Activated gamma-delta T cell (primary cell): ENCODE data around the gene XAGE1A.
"Not testable (repeated sequence)": the region's sequence is repeated elsewhere in the genome, so short reads cannot be mapped to it uniquely, and the experiment has no call there.

ENCODE experiments used
- DNase-seq: peaks from one replicate; lab custom pipeline; 2025; lab: John Stamatoyannopoulos, UW
- total RNA-seq, 2 donors: gene quantifications; one replicate each; lab custom pipeline; 2026; lab: John Stamatoyannopoulos, UW

The XAGE1A gene, protein sequence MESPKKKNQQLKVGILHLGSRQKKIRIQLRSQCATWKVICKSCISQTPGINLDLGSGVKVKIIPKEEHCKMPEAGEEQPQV
- 0 reads per million in 2 donors for total RNA-seq

DNA sequence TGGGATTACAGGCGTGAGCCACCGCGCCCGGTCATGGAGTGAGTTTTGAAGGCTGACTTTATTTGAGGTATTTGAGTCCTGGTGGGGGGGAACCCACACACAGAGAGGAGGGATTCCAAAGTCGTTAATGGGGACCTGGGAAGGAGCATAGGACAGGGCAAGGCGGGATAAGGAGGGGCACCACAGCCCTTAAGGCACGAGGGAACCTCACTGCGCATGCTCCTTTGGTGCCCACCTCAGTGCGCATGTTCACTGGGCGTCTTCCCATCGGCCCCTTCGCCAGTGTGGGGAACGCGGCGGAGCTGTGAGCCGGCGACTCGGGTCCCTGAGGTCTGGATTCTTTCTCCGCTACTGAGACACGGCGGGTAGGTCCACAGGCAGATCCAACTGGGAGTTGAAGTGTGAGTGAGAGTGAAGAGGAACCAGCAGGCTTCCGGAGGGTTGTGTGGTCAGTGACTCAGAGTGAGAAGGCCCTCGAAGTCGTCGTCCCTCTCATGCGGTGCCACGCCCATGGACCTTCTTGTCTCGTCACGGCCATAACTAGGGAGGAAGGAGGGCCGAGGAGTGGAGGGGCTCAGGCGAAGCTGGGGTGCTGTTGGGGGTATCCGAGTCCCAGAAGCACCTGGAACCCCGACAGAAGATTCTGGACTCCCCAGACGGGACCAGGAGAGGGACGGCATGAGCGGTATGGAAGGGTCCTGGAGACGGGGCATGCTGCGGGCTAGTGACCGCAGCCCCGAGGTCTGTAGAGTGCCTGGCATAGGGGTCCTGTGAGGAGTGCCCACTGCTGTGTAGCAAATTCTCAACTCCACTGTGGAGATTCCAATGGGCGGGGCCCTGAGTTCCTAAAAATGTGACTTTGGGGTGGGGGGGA lies at the start of gene XAGE1A:
Gene XAGE1A (plus strand): TSS at position 264 of the 874 bp plus-strand sequence. CDS start 1,554 bp downstream, outside the sequence.
- not testable (repeated sequence) for DNase-seq

DNA sequence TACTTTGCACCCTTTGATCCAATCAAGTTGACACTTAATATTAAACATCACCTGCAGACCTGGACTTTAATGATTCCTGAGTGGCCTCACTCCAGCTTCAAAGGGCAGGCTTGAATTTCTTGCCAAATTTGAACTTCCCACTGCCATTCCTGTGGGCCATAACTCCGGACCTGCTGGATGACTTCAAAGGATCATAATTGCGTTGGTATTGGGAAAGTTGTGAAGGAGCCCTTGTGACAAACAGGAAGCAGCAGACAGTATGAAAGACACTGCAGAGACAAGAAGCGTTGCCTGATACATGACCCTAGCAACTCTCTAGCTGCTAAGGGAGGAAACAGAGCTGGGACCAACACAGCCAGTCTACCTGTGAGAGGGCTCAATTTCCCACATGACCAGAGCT lies 43.6 kb upstream of the XAGE1A start:
- DNase-seq, result not testable (repeated sequence)

DNA sequence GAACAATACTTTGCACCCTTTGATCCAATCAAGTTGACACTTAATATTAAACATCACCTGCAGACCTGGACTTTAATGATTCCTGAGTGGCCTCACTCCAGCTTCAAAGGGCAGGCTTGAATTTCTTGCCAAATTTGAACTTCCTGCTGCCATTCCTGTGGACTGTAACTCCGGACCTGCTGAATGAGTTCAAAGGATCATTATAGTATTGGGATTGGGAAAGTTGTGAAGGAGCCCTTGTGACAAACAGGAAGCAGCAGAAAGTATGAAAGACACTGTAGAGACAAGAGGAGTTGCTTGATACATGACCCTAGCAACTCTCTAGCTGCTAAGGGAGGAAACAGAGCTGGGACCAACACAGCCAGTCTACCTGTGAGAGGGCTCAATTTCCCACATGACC lies 24.3 kb upstream of the XAGE1A start:
- DNase-seq, result not testable (repeated sequence)

DNA sequence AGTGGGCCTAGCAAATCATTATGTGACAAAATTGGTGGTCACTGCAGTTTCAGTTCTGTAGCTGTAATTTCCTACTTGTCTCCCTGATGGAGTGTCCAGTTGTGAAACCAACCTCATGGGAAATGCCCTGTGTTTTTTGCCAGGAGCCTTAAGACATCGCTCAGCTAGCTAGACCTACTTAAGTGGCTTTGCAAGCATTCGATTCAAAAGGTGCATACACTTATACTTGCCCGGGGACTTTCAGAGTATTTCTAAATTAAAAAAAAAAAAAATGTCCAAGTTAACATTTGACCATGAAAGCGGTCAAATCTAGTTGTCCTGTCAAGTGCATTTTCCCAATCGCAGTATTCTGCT lies 788 bp downstream of the XAGE1A start:
- not testable (repeated sequence) for DNase-seq

DNA sequence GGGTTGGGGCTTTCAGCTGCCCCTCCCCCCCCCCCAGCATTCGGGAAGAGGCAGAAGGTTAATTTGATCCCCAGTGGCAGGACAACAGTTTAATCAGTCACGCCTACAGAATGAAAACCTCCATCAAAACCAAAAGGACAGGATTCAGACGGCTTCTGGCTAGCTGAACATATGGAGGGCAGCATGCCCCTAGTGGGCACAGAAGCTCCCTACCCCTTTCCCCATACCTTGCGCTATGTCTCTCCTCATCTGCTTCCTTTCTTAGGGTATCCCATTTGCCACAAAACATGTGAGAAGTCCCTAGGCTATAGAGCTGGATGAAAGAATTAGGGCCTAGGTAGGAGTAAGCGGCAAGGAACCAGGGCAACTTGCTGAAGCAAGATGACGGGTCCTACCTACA lies 5.8 kb downstream of the XAGE1A start:
- not testable (repeated sequence) for DNase-seq

DNA sequence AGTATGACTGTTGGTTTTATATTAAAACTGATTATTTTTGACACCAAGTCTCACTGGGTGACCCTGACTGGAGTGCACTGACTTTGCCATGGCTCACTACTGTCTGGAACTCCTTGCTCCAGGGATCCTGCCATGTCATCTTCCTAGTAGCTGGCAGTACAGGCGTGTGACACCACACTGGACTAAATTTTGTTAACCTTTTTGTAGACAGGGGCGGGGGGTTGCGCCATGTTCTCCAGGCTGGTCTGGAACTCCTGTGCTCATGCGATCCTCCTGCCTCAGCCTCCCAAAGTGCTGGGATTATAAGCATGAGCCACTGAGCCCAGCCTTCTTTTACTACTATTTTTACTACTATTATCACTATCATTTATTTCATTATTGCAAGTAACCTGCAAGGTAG lies 8.9 kb downstream of the XAGE1A start:
- no peak for DNase-seq

DNA sequence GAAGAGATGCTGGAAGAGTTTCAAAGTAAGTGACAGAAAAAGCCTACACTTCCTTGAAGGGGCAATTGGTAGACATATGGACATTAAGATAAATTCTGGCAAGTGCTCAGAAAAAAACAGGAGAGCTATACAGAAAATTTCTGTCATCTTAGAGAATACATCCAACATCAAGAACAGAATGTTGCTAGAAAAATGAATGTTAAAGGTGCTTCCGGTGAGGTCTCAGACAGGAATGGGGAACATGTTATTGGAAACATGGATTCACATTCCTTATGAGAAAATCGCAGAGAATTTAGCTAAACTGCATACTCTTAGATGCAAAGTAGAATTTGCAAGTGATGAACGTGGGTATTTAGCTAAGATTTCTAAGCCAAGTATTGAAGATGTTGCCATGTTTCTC lies 11.7 kb downstream of the XAGE1A start:
- DNase-seq, result no peak

DNA sequence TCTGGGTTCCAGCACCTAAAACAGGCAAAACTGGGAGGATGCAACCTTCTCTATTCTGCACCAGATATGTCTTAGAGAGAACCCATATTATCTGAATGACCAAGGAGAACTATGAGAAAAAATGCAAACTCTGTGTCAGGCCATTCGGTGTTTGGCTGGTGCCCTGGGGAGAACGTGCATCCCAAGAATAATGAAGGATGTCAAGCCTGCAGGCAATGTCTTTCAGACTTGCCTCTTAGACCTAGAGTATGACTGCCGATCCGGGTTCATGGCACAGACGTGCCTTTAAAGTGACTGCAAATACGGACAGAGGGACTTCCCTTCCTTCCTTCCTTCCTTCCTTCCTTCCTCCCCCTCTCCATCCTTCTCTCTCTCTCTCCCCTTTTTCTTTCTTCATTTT lies 14.3 kb downstream of the XAGE1A start:
- DNase-seq, result no peak

DNA sequence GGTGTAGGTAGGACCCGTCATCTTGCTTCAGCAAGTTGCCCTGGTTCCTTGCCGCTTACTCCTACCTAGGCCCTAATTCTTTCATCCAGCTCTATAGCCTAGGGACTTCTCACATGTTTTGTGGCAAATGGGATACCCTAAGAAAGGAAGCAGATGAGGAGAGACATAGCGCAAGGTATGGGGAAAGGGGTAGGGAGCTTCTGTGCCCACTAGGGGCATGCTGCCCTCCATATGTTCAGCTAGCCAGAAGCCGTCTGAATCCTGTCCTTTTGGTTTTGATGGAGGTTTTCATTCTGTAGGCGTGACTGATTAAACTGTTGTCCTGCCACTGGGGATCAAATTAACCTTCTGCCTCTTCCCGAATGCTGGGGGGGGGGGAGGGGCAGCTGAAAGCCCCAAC lies 15.5 kb downstream of the XAGE1A start:
- not testable (repeated sequence) for DNase-seq

DNA sequence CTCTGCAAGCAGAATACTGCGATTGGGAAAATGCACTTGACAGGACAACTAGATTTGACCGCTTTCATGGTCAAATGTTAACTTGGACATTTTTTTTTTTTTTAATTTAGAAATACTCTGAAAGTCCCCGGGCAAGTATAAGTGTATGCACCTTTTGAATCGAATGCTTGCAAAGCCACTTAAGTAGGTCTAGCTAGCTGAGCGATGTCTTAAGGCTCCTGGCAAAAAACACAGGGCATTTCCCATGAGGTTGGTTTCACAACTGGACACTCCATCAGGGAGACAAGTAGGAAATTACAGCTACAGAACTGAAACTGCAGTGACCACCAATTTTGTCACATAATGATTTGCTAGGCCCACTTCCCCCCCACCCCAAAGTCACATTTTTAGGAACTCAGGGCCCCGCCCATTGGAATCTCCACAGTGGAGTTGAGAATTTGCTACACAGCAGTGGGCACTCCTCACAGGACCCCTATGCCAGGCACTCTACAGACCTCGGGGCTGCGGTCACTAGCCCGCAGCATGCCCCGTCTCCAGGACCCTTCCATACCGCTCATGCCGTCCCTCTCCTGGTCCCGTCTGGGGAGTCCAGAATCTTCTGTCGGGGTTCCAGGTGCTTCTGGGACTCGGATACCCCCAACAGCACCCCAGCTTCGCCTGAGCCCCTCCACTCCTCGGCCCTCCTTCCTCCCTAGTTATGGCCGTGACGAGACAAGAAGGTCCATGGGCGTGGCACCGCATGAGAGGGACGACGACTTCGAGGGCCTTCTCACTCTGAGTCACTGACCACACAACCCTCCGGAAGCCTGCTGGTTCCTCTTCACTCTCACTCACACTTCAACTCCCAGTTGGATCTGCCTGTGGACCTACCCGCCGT lies 20.7 kb downstream of the XAGE1A start:
- DNase-seq, result not testable (repeated sequence)

DNA sequence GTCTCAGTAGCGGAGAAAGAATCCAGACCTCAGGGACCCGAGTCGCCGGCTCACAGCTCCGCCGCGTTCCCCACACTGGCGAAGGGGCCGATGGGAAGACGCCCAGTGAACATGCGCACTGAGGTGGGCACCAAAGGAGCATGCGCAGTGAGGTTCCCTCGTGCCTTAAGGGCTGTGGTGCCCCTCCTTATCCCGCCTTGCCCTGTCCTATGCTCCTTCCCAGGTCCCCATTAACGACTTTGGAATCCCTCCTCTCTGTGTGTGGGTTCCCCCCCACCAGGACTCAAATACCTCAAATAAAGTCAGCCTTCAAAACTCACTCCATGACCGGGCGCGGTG lies 21.3 kb downstream of the XAGE1A start, which contains the start of gene XAGE1B:
Gene XAGE1B (minus strand): TSS at position 77 of the 339 bp plus-strand sequence. CDS start 1,536 bp downstream, outside the sequence.
- DNase-seq, result not testable (repeated sequence)

DNA sequence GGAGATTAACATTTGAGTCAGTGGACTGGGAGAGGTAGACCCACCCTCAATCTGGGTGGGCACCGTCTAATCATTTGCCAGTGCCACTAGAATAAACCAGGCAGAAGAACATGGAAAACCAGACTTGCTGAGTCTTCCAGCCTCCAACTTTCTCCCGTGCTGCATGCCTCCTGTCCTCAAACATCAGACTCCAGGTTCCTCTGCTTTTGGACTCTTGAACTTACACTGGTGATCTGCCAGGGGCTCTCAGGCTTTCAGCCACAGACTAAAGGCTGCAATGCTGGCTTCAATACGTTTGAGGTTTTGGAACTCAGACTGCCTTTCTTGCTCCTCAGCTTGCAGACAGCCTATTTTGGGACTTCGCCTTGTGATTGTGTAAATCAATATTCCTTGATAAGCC lies 45.4 kb downstream of the XAGE1A start:
- DNase-seq, result not testable (repeated sequence)

DNA sequence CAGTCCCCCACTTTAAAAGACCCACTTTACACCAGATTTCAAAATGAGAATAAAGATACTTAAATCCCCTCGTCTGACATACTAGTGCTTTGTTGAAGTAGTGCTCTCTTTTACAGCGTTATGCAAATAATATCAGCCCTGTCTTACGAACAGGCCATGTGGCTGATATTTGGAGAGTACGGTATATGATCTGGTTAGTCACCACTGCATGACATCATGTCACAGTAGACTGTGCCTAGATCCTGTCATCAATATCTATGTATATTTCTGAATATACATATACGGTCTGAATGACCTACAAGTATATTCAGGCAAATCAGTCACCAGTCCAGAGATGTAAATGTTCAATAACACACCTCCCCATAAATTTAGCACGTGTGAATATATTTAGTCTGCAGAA lies 46.7 kb downstream of the XAGE1A start:
- DNase-seq, result no peak

DNA sequence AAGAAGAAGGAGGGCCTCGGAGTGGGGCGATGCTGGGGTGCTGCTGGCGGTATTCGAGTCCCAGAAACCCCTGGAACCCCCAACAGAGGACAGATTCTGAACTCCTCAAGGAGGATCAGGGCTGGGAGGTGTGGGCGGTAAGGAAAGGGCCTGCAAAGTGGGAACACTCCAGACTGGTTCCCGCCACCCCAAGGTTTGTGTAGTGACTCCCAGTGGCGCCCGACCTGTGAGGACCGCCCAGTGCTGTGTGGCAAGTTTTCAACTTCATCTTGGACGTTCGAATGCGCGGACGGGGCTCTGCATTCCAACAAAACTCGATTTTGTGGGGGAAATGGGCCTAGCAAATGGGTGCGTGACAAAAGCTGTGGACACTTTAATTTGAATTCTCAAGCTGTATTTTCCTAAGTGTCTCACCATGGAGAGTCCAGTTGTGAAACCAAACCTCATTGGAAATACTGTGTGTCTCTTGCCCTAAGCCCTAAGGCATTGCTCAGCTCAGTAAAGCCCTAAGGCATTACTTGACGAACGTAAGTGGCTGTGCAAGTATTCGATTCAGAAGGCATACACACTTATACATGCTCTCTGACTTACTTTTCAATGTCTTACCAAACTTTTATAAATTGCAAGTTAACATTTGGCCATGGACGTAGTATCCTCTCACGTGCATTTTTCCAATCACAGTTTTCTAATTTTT lies 48.7 kb downstream of the XAGE1A start:
- no peak for DNase-seq

DNA sequence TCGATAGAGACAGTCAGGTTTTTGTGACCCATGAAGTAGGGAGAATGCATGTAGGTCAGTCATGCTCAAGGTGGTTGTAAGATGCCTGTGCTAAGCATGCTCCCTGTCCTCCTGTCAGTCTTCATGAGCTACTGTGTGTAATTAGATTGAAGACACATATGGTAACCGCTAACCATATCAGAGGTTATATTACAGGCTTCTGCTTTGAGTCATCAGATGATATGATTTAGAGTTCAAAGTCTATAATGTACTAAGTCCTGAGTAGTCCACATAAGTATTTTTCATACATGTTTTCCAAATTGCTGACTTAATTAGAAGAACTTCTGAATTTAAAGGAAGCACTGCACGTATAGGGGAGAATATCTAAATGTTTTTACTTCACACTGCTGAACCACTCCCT lies 53.2 kb downstream of the XAGE1A start:
- DNase-seq, result not testable (repeated sequence)
